Stimulated activated CD8-positive, alpha-beta memory T cell treated with anti-CD3 and anti-CD28 coated beads, Interleukin-15, amount 100 ng/mL, for 1 hour (primary cell): ENCODE data around the gene HOXA9.

Experiments
- DNase-seq: peaks from one replicate; pipeline ENCODE4 v3.0.0-alpha.2; 2020; ENCODE audit warnings: low read depth

Gene HOXA9

GRCh38 chr7:27126596-27127327 is 38.6 kb downstream of the HOXA9 start:
- no peak for DNase-seq

GRCh38 chr7:27125986-27126394 is 39.3 kb downstream of the HOXA9 start:
- DNase-seq = no peak

- no peak for DNase-seq
Observed at GRCh38 chr7:27124902-27125689, 40.2 kb downstream of the HOXA9 start.

GRCh38 chr7:27124096-27124901 is 41.0 kb downstream of the HOXA9 start:
- no peak for DNase-seq

GRCh38 chr7:27123477-27124053 is 41.8 kb downstream of the HOXA9 start:
- no peak for DNase-seq

- DNase-seq = no peak
Observed at GRCh38 chr7:27123007-27123476, 42.3 kb downstream of the HOXA9 start.

GRCh38 chr7:27122077-27122910 is 43.0 kb downstream of the HOXA9 start:
- DNase-seq = no peak

GRCh38 chr7:27121684-27122076 is 43.7 kb downstream of the HOXA9 start:
- DNase-seq = no peak

- DNase-seq = no peak
Observed at GRCh38 chr7:27119412-27119911, 45.9 kb downstream of the HOXA9 start.

- DNase-seq = no peak
Observed at GRCh38 chr7:27118580-27118979, 46.8 kb downstream of the HOXA9 start.

- DNase-seq = no peak
Observed at GRCh38 chr7:27117887-27118491, 47.3 kb downstream of the HOXA9 start.

GRCh38 chr7:27116962-27117886 is 48.1 kb downstream of the HOXA9 start:
- DNase-seq = no peak

GRCh38 chr7:27116031-27116961 is 49.0 kb downstream of the HOXA9 start:
- DNase-seq = no peak

GRCh38 chr7:27115221-27116026 is 49.9 kb downstream of the HOXA9 start:
- no peak for DNase-seq

- no peak for DNase-seq
Observed at GRCh38 chr7:27114881-27115220, 50.5 kb downstream of the HOXA9 start.

GRCh38 chr7:27113991-27114769 is 51.2 kb downstream of the HOXA9 start:
- no peak for DNase-seq
